ENCODE results near the gene FBXO42. TPM values are rescaled to one million over a fixed set of nuclear protein-coding genes. Genes with fewer than 3 reads are reported as not detected.

The FBXO42 gene
- total and polyA plus RNA-seq, 9 of the 15 experiments (the other 6 are each of a cell fraction or from before 2014, with no cell fraction given), result 7.2 to 24.8 (median 17.4) TPM

GRCh38 chr1:16351994-16352841 is at the start of gene FBXO42 (continued):
- TF ChIP-seq LCOR (CRISPR knock-in tag; IDR thresholded peaks at IDR 0.05) (0 out of 2 replicates have a peak, but pooled peaks have one; percentile 43), PHB2 (IDR thresholded peaks at IDR 0.05; ENCODE audit: low read depth) (no peak), ZNF41 (CRISPR knock-in tag; conservative IDR thresholded peaks at IDR 0.05) (0 out of 2 replicates have a peak, but pooled peaks have one; percentile 42), HINFP (tag; conservative IDR thresholded peaks at IDR 0.05; ENCODE audit: low read depth) (no peak), ETS1 (conservative IDR thresholded peaks at IDR 0.05; ENCODE audit: control insufficient read depth, low read depth, low read length) (0 out of 2 replicates have a peak, but pooled peaks have one; percentile 52), CHD2 (IDR thresholded peaks at IDR 0.05; ENCODE audit: low read depth, low read length) (no peak), EZH2 (IDR thresholded peaks at IDR 0.05; ENCODE audit: borderline replicate concordance, low read depth, low read length) (no peak), CCNT2 (IDR thresholded peaks at IDR 0.05; ENCODE audit: borderline replicate concordance, extremely low read depth, insufficient read length, low read depth, low read length) (peak; percentile 93), ETV1 (tag; conservative IDR thresholded peaks at IDR 0.05; ENCODE audit: low read depth) (peak; percentile 76), ZNF644 (tag; IDR thresholded peaks at IDR 0.05; ENCODE audit: low read depth) (no peak), RBM17 (IDR thresholded peaks at IDR 0.05; ENCODE audit: borderline replicate concordance, low read depth, low read length) (no peak), RHOXF2B (CRISPR knock-in tag; conservative IDR thresholded peaks at IDR 0.05) (no peak), ZNF347 (CRISPR knock-in tag; IDR thresholded peaks at IDR 0.05; ENCODE audit: low read depth) (no peak), ZNF165 (CRISPR knock-in tag; IDR thresholded peaks at IDR 0.05; ENCODE audit: borderline replicate concordance) (peak; percentile 50; the same call in 1 of the 2 replicates), GTF3C2 (IDR thresholded peaks at IDR 0.05; ENCODE audit: borderline replicate concordance, extremely low read depth, insufficient read length) (no peak), THRA (IDR thresholded peaks at IDR 0.05) (no peak)

Measured in K562 (cell line).